HG03135 (cell line): ENCODE data around the gene PDS5A.
"Not testable (repeated sequence)": the region's sequence is repeated elsewhere in the genome, so short reads cannot be mapped to it uniquely, and the experiment has no call there.

Experiments
- ATAC-seq: cut with Tn5 transposase; IDR thresholded peaks from one replicate; pipeline ENCODE4 v1.9.1; 2021; ENCODE audit warnings: mild to moderate bottlenecking, moderate library complexity; ENCODE audit not compliant: unreplicated experiment

The PDS5A gene

DNA sequence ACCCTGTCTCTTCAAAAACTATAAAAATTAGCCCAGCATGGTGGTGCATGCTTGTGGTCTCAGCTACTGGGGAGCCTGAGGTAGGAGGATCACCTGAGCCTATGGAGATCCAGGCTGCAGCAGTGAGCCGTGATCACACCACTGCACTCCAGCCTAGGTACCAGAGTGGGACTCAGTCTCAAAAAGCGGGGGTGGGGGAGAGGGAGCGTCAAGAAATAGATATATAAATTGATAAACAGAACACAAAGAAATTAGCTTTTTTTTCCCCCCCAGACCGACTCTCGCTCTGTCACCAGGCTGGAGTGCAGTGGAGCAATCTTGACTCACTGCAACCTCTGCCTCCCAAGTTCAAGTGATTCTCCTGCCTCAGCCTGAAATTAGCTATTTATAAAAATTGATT, 14.1 kb downstream of the PDS5A start:
- no peak for ATAC-seq

DNA sequence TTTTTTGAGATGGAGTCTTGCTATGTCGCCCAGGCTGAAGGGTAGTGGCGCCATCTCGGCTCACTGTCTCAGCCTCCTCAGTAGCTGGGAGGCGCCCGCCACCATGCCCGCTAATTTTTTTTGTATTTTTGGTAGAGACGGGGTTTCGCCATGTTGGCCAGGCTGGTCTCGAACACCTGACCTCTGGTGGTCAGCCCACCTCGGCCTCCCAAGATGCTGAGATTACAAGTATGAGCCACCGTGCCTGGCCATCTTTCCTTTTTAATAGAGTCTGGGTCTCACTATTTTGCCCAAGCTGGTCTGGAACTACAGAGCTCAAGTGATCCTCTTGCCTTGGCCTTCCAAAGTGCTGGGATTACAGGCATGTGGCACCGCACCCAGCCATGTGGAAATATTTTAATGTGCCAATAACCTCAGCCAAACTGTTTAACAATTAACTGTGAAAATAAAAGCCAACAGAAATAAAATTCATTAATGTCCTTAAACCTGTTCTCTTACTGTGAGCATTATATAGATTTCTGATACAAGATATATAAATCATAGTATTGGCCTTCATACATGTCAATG, 16.3 kb downstream of the PDS5A start:
- no peak for ATAC-seq

- ATAC-seq = no peak
Observed at GRCh38 chr4:39950861-39951481, 26.7 kb downstream of the PDS5A start.

- ATAC-seq = no peak
Observed at GRCh38 chr4:39947963-39948362, 29.7 kb downstream of the PDS5A start.

- ATAC-seq = no peak
Observed at GRCh38 chr4:39947417-39947816, 30.3 kb downstream of the PDS5A start.

- not testable (repeated sequence) for ATAC-seq
Observed at GRCh38 chr4:39944245-39944644, 33.5 kb downstream of the PDS5A start.

GRCh38 chr4:39942507-39942906, 35.2 kb downstream of the PDS5A start:
- ATAC-seq = no peak

- ATAC-seq = no peak
Observed at GRCh38 chr4:39941682-39942217, 36.0 kb downstream of the PDS5A start.

GRCh38 chr4:39937683-39938268, 39.9 kb downstream of the PDS5A start:
- peak; percentile 37 for ATAC-seq

DNA sequence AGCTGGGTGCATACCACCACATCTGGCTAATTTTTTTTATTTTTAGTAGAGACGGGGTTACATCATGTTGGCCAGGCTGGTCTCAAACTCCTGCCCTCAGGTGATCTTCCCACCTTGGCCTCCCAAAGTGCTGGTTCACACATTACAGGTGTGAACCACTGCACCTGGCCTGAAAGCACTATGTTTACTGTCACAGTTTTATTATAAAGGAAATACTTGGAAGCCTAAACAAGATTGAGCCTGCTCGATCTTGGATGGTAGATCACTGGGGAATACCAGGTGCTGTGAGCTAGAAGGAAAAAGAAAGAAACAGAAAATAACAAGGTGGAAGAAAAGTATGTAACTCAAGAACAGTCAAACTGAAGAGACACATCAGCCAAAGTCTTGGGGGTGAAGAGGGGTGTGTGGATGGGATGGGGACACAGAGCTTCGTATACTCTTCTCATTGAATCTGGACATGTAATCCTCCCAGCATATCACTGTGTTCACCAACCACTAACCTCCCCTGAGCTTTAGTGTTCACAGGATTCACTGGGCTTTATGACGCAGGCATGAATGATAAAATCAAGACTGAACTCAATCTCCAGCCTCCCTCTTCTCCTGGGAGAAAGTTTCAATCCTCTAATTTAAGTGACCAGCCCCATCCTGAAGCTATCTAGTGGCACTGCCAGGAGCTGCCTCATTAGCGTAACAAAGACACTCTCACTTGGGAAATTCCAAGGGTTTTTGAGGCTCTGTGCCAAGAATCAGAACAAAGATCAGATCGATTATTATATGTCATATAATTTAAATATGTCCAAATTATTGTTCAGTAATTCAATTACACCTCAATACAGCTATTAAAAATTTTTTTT, 40.9 kb downstream of the PDS5A start:
- ATAC-seq = no peak

DNA sequence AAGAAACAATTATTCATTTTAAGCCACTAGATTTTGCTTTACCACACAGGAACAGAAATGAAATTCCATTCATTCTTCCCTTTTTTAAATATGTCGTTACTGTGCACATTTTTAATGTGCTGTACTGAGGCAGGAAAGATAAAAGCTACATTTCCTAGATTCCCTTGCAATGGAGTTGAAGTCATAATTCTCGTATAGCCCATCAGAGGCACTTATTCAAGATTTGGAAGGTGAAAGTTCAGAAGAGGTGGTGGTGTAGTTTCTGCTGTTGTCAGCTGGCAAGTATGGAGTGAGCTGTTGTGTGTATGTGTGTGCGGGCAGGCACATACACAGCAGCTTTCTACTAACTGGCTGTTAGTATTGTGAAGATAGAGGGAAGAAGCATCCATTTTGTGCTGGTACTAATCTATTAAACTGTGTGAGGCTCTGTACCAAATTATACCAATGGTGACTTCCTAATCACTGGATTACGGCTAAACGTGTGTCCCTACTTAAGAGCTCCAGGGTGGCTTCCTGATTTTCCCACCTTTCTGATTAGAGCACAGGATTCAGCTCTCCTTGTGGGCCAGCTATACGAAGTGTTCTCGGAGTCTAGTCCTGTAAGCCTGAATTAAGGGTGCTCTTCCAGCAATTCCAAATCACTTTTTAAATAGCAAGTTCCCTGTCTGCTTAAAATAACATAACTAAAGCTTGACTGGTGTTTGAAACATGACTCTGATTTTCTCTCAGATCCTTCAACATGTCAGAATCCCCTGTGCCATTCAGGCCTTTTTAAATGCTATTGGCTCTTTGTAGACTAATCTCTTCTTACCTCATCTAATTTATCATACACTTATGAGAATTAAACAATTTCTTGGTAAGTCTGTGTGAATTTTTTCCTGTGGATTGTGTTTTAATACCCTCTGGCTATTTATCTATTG, 43.8 kb downstream of the PDS5A start:
- no peak for ATAC-seq

DNA sequence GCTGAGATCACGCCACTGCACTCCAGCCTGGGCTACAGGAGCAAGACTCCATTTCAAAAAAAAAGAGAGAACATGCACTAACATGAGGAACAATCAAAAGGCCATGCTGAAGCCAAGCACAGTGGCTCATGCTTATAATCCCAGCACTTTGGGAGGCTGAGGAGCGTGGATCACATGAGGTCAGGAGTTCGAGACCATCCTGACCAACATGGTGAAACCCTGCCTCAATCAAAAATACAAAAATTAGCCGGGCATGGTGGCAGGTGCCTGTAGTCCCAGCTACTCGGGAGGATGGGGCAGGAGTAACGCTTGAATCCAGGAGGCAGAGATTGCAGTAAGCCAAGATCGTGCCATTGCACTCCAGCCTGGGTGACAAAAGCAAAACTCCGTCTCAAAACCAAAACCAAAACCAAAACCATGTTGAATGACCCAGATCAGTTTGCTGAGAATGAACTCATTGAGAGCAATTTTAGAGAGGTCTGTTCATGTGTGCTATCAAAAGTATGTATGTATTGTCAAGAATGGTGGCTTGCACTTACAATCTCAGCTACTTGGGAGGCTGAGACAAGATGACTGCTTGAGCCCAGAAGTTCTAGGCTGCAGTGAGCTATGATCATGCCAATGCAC, 44.8 kb downstream of the PDS5A start:
- ATAC-seq = peak; percentile 51

DNA sequence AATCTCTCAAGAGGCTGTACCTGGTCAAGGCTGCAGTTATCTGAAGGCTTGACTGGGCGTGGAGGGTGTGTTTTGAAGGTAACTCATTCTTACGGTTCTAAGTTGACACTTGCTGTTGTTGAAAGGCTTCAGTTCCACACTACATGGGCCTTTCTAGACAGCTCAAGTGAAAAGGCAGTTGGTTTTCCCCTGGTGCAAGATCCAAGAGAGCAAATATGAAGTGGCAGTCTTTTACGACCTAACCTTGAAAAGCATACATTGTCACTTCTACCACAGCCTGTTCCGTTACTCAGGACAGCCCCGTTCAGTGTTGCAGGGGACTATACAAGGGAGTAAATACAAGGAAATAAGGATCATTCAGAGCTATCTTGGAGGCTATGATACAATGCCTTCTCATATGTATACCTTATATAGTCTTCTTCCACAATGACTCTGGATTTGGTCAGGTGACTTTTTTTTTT, 46.2 kb downstream of the PDS5A start:
- no peak for ATAC-seq

- ATAC-seq = no peak
Observed at GRCh38 chr4:39928538-39928937, 49.2 kb downstream of the PDS5A start.

- no peak for ATAC-seq
Observed at GRCh38 chr4:39924014-39924413, 53.7 kb downstream of the PDS5A start.

GRCh38 chr4:39922399-39922798, 55.3 kb downstream of the PDS5A start:
- ATAC-seq = no peak

GRCh38 chr4:39913471-39913870, 64.2 kb downstream of the PDS5A start:
- no peak for ATAC-seq

DNA sequence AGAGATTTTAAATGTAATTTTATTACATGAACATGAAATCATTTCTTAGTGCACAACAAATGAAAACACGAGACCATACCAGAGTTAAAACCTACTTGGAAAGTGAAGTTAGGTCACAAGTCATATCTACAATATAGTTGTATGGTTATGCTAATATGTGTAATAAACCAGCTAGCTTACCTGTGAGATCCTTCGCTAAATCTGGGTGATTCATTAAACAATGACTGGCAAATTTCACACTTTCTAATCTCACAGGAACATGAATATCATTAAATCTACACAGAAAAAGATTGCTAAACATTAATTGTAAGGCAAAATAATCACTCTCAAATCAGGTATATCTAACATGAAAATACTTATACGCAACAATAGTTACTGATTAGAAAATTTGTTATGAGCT, 67.6 kb downstream of the PDS5A start:
- no peak for ATAC-seq

- no peak for ATAC-seq
Observed at GRCh38 chr4:39908284-39908683, 69.4 kb downstream of the PDS5A start.

GRCh38 chr4:39905656-39906055, 72.1 kb downstream of the PDS5A start:
- ATAC-seq = no peak
